HepG2 (cell line): ENCODE measurements around the gene STARD13. TPM values are rescaled to one million over a fixed set of nuclear protein-coding genes. Genes with fewer than 3 reads are reported as not detected.

Source experiments
- ATAC-seq: fragments of 200-7000 bp; cut with Tn5 transposase; 3 replicates; pipeline ENCODE4 v1.9.1; 2020; ENCODE audit warnings: mild to moderate bottlenecking, moderate library complexity
- BruUV-seq: library from RNA; stranded (reverse); fragments of 400-500 nt; replicated peaks from 2 replicates; lab custom pipeline; 2021; lab: Mats Ljungman, UMichigan
- CTCF ChIA-PET: fragments of 300-600 bp; formaldehyde crosslinking; extraction: SDS; loops from one replicate; lab custom pipeline; 2021; ENCODE audit warnings: low total read pairs, inconsistent platforms, low intra/inter-chr PET ratio; lab: Yijun Ruan, JAX
- POLR2A ChIA-PET: fragments of 350-600 bp; sonication (Branson Sonifier 250); formaldehyde crosslinking; loops from one replicate; lab custom pipeline; 2020; ENCODE audit warnings: antibody characterized with exemption, inconsistent platforms; lab: Yijun Ruan, JAX
- DNase-seq: peaks from one replicate; pipeline ENCODE4 v3.0.0-alpha.2; 2015; ENCODE audit warnings: low spot score
- FAIRE-seq: peaks from 3 replicates; lab custom pipeline; 2011; peaks lifted over from hg19 to GRCh38; lab: Jason Lieb, UNC
- H2AFZ ChIP-seq: one replicate; pipeline ENCODE4 v1.6.1; 2011; ENCODE audit warnings: low read length, inconsistent platforms
- H3K27ac ChIP-seq: fragments of 300-600 bp; 3 replicates; pipeline ENCODE4 v1.8.0; 2011; ENCODE audit warnings: mixed run types, mild to moderate bottlenecking, mixed read lengths, low read length, inconsistent platforms; ENCODE audit not compliant: insufficient read depth; ENCODE audit errors: extremely low read length
- H3K27me3 ChIP-seq, 2 experiments: fragments of 200-600 bp in 1 of 2; 2 replicates in 1 of 2; 3 replicates in 1 of 2; pipeline versions ENCODE4 v1.6.0 to v1.8.0; 2011; ENCODE audit warnings: low read length in 2 of 2, mild to moderate bottlenecking in 2 of 2, moderate library complexity in 2 of 2, inconsistent platforms in 1 of 2; ENCODE audit not compliant: insufficient read depth in 2 of 2, control insufficient read depth in 1 of 2
- H3K36me3 ChIP-seq, 2 experiments: fragments of 200-600 bp in 1 of 2; replicated peaks in 1 of 2; 2 replicates in 1 of 2; 3 replicates in 1 of 2; pipeline versions ENCODE4 v1.5.1 to v1.8.0; 2011; ENCODE audit warnings: low read length in 2 of 2, inconsistent platforms in 1 of 2; ENCODE audit not compliant: insufficient read depth in 2 of 2, control insufficient read depth in 1 of 2
- H3K4me1 ChIP-seq: 2 replicates; pipeline ENCODE4 v1.5.1; 2012; ENCODE audit warnings: low read length, inconsistent platforms; ENCODE audit not compliant: insufficient read depth
- H3K4me2 ChIP-seq: 2 replicates; pipeline ENCODE4 v1.6.0; 2011; ENCODE audit warnings: low read depth, low read length, inconsistent platforms
- H3K4me3 ChIP-seq, 3 experiments: fragments of 200-600 bp in 1 of 3; sonication (generic), shearing (Covaris generic) in 1 of 3; replicated peaks in 1 of 3; 2 replicates each; pipeline ENCODE4 v1.5.1; 2011 to 2016; ENCODE audit warnings: low read length in 3 of 3, inconsistent platforms in 2 of 3, low read depth in 2 of 3, mild to moderate bottlenecking in 2 of 3, control low read depth in 1 of 3, mixed read lengths in 1 of 3; ENCODE audit not compliant: insufficient read depth in 1 of 3
- H3K79me2 ChIP-seq: one replicate; pipeline ENCODE4 v1.6.1; 2011; ENCODE audit warnings: low read length, inconsistent platforms; ENCODE audit not compliant: insufficient read depth
- H3K9ac ChIP-seq: 2 replicates; pipeline ENCODE4 v1.6.0; 2011; ENCODE audit warnings: mild to moderate bottlenecking, low read depth, low read length, inconsistent platforms; ENCODE audit not compliant: insufficient read depth
- H3K9me3 ChIP-seq: 2 replicates; pipeline ENCODE4 v1.5.1; 2012; ENCODE audit warnings: mild to moderate bottlenecking, low read length
- H4K20me1 ChIP-seq: 2 replicates; pipeline ENCODE4 v1.6.0; 2011; ENCODE audit warnings: inconsistent platforms, mild to moderate bottlenecking, low read length, moderate library complexity; ENCODE audit not compliant: insufficient read depth
- ADNP ChIP-seq: sonication (generic); formaldehyde crosslinking; IDR thresholded peaks from 2 replicates; pipeline ENCODE4 v1.4.0; 2020; ENCODE audit warnings: missing genetic modification reagents
- HNRNPK ChIP-seq: fragments of 200-400 bp; formaldehyde crosslinking; IDR thresholded peaks from 2 replicates; pipeline ENCODE4 v1.6.1; 2018; ENCODE audit warnings: low read length, low read depth, moderate library complexity, mild to moderate bottlenecking; ENCODE audit not compliant: poor library complexity, severe bottlenecking
- HOXD1 ChIP-seq: sonication (generic); formaldehyde crosslinking; IDR thresholded peaks from 2 replicates; pipeline ENCODE4 v1.5.0; 2020; ENCODE audit warnings: missing genetic modification reagents
- IRF9 ChIP-seq: sonication (generic); formaldehyde crosslinking; IDR thresholded peaks from 2 replicates; pipeline ENCODE4 v1.8.0; 2022; ENCODE audit warnings: missing genetic modification reagents, mild to moderate bottlenecking, borderline replicate concordance
- JARID2 ChIP-seq: sonication (generic); formaldehyde crosslinking; IDR thresholded peaks from 2 replicates; pipeline ENCODE4 v1.8.1; 2023; ENCODE audit warnings: missing genetic modification reagents, inconsistent platforms; ENCODE audit not compliant: insufficient replicate concordance
- NFRKB ChIP-seq: fragments of 450-650 bp; IDR thresholded peaks from 2 replicates; pipeline ENCODE4 v1.6.1; 2017
- PBX3 ChIP-seq: sonication (generic); formaldehyde crosslinking; IDR thresholded peaks from 2 replicates; pipeline ENCODE4 v1.8.1; 2023; ENCODE audit warnings: missing genetic modification reagents, inconsistent platforms, borderline replicate concordance
- SATB2 ChIP-seq: sonication (generic); formaldehyde crosslinking; IDR thresholded peaks from 2 replicates; pipeline ENCODE4 v1.5.0; 2020; ENCODE audit warnings: missing genetic modification reagents
- SP1 ChIP-seq, 2 experiments: fragments of 450-650 bp in 1 of 2; sonication (generic) in 1 of 2; formaldehyde crosslinking in 1 of 2; IDR thresholded peaks; 2 replicates each; pipeline versions ENCODE4 v1.4.0 to v1.6.1; 2016 to 2020; ENCODE audit warnings: missing genetic modification reagents in 1 of 2
- THAP7 ChIP-seq: sonication (generic); formaldehyde crosslinking; IDR thresholded peaks from 2 replicates; pipeline ENCODE4 v1.8.1; 2023; ENCODE audit warnings: mild to moderate bottlenecking, missing genetic modification reagents
- ZBTB3 ChIP-seq: sonication (generic); formaldehyde crosslinking; IDR thresholded peaks from 2 replicates; pipeline ENCODE4 v1.4.0; 2020; ENCODE audit warnings: low read depth, mild to moderate bottlenecking, moderate library complexity, missing genetic modification reagents, borderline replicate concordance
- ZFP37 ChIP-seq: sonication (generic); formaldehyde crosslinking; IDR thresholded peaks from 2 replicates; pipeline ENCODE4 v1.4.0; 2020; ENCODE audit warnings: missing genetic modification reagents, borderline replicate concordance
- ZNF460 ChIP-seq: sonication (generic); formaldehyde crosslinking; IDR thresholded peaks from 2 replicates; pipeline ENCODE4 v1.5.1; 2020; ENCODE audit warnings: missing genetic modification reagents, mild to moderate bottlenecking, borderline replicate concordance
- ZNF576 ChIP-seq: sonication (generic); formaldehyde crosslinking; IDR thresholded peaks from 2 replicates; pipeline ENCODE4 v1.4.0; 2020; ENCODE audit warnings: mild to moderate bottlenecking, missing genetic modification reagents
- ZNF709 ChIP-seq: sonication (generic); formaldehyde crosslinking; IDR thresholded peaks from 2 replicates; pipeline ENCODE4 v1.5.0; 2020; ENCODE audit warnings: mild to moderate bottlenecking, missing genetic modification reagents
- WGBS: methylation state at CpG from one replicate; pipeline ENCODE4 v1.1.6; 2017; ENCODE audit warnings: low lambda C conversion rate; 5-methylcytosine and 5-hydroxymethylcytosine counted together
- in situ Hi-C: cut with HindIII; loops from 2 replicates; pipeline ENCODE4 v1.10.0; 2017; ENCODE audit warnings: low pct_unique_long_range_greater_than_20kb; ENCODE audit not compliant: extremely low pct_ligation_motif_present
- intact Hi-C: fragments of 100-400 bp; cut with micrococcal nuclease; formaldehyde crosslinking; loops from one replicate; pipeline ENCODE4 v1.10.0; 2022; ENCODE audit not compliant: unreplicated experiment
- polyA plus RNA-seq, 8 experiments: library from polyadenylated mRNA; depleted of rRNA in 3 of 8; stranded (reverse) in 7 of 8; unstranded in 1 of 8; fragments of >200 nt; fragmentation: Illumina TruSeq in 4 of 8; extraction: Trizol in 4 of 8; gene quantifications; 2 replicates each; pipeline versions ENCODE4 v1.2.1 to v1.2.3, GENCODE V29; 2011 to 2016; ENCODE audit warnings: low read depth in 4 of 8, missing spikeins in 1 of 8, mixed read lengths in 1 of 8; ENCODE audit not compliant: insufficient read depth in 1 of 8
- total RNA-seq, 5 experiments: library from RNA; depleted of rRNA; stranded (reverse); fragments of >200 nt; fragmentation: Illumina TruSeq; extraction: Trizol; gene quantifications; 2 replicates each; pipeline ENCODE4 v1.2.3, GENCODE V29; 2016; ENCODE audit warnings: low read depth in 1 of 5
- TF ChIP-seq, protein P1 (sequence below): sonication (generic); formaldehyde crosslinking; conservative IDR thresholded peaks from 2 replicates; pipeline ENCODE4 v1.8.1; 2023; ENCODE audit warnings: missing genetic modification reagents
- TF ChIP-seq, protein P2 (sequence below): sonication (generic); formaldehyde crosslinking; IDR thresholded peaks from 2 replicates; pipeline ENCODE4 v1.4.0; 2020; ENCODE audit warnings: mild to moderate bottlenecking, missing genetic modification reagents, borderline replicate concordance

The STARD13 gene
- total and polyA plus RNA-seq, 2 of the 13 experiments (the other 11 are each of a cell fraction or from before 2014, with no cell fraction given), result 12.8 to 14.3 TPM

GRCh38 chr13:33280279-33280905, 5.2 kb downstream of the STARD13 start:
- FAIRE-seq (no peak), DNase-seq (no peak), ATAC-seq (no peak)
- no TSS peak for BruUV-seq
- Histone ChIP-seq H3K36me3 (peaks cover 3 to 4% of the 10 kb centered on the region in 2 experiments; a peak in 3 of 5 replicates), H3K4me2 (peak overlapping the region; percentile 14; the same call in 1 of the 2 replicates), H3K4me1 (peaks cover 55% of the 10 kb centered on the region), H3K79me2 (peaks cover 63% of the 10 kb centered on the region), H3K9me3 (no peaks in the 10 kb centered on the region), H3K27me3 (peaks cover 0 to 4% of the 10 kb centered on the region in 2 experiments; a peak in 1 of 5 replicates), H4K20me1 (no peaks in the 10 kb centered on the region), H3K9ac (no peak overlapping the region), H2AFZ (no peak overlapping the region), H3K4me3 (no peak overlapping the region), H3K27ac (no peak overlapping the region)
- WGBS, result 93% methylated on average over 3 of the region's 3 CpGs
- ChIA-PET CTCF (no interaction called here), POLR2A (interaction anchor here (1.1 kb wide), 1 partner anchor 20 kb away, joined by 3 read pairs; no protein-coding TSS in a partner anchor)
- intact Hi-C loops (no loop called here), in situ Hi-C loops (no loop called here)
- no peak for TF ChIP-seq PBX3 (CRISPR knock-in tag)
- TF ChIP-seq SP1 (IDR thresholded peaks at IDR 0.05), result no peak
- no peak for TF ChIP-seq SP1 (CRISPR knock-in tag; IDR thresholded peaks at IDR 0.05)
- TF ChIP-seq ZBTB3 (CRISPR knock-in tag), result no peak
- no peak for TF ChIP-seq IRF9 (CRISPR knock-in tag)
- no peak for TF ChIP-seq SATB2 (CRISPR knock-in tag)
- no peak for TF ChIP-seq ZFP37
- TF ChIP-seq HNRNPK, result no peak
- TF ChIP-seq JARID2 (CRISPR knock-in tag), result no peak
- TF ChIP-seq ZNF460, result no peak
- TF ChIP-seq ADNP (CRISPR knock-in tag), result no peak
- TF ChIP-seq ZNF709 (CRISPR knock-in tag), result no peak
- no peak for TF ChIP-seq ZNF576 (CRISPR knock-in tag)
- TF ChIP-seq THAP7 (CRISPR knock-in tag), result no peak
- TF ChIP-seq, protein P1, sequence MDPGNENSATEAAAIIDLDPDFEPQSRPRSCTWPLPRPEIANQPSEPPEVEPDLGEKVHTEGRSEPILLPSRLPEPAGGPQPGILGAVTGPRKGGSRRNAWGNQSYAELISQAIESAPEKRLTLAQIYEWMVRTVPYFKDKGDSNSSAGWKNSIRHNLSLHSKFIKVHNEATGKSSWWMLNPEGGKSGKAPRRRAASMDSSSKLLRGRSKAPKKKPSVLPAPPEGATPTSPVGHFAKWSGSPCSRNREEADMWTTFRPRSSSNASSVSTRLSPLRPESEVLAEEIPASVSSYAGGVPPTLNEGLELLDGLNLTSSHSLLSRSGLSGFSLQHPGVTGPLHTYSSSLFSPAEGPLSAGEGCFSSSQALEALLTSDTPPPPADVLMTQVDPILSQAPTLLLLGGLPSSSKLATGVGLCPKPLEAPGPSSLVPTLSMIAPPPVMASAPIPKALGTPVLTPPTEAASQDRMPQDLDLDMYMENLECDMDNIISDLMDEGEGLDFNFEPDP (CRISPR knock-in tag), result no peak
- TF ChIP-seq, protein P2, sequence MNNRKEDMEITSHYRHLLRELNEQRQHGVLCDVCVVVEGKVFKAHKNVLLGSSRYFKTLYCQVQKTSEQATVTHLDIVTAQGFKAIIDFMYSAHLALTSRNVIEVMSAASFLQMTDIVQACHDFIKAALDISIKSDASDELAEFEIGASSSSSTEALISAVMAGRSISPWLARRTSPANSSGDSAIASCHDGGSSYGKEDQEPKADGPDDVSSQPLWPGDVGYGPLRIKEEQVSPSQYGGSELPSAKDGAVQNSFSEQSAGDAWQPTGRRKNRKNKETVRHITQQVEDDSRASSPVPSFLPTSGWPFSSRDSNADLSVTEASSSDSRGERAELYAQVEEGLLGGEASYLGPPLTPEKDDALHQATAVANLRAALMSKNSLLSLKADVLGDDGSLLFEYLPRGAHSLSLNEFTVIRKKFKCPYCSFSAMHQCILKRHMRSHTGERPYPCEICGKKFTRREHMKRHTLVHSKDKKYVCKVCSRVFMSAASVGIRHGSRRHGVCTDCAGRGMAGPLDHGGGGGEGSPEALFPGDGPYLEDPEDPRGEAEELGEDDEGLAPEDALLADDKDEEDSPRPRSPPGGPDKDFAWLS (CRISPR knock-in tag), result no peak
- no peak for TF ChIP-seq HOXD1 (CRISPR knock-in tag)
- TF ChIP-seq NFRKB, result no peak
